HepG2 (cell line): ENCODE results near the gene PBX2. TPM values are rescaled to one million over a fixed set of nuclear protein-coding genes. Genes with fewer than 3 reads are reported as not detected.

Experiments used
- HCFC1 ChIP-seq: fragments of 150-350 bp; IDR thresholded peaks from 2 replicates; pipeline ENCODE4 v1.6.1; 2014; ENCODE audit warnings: low read depth, low read length
- HES4 ChIP-seq: sonication (generic); formaldehyde crosslinking; IDR thresholded peaks from 2 replicates; pipeline ENCODE4 v1.9.0; 2021; ENCODE audit warnings: mild to moderate bottlenecking, missing genetic modification reagents, borderline replicate concordance
- KLF12 ChIP-seq: sonication (generic); formaldehyde crosslinking; IDR thresholded peaks from 2 replicates; pipeline ENCODE4 v1.4.0; 2020; ENCODE audit warnings: missing genetic modification reagents, borderline replicate concordance
- NFAT5 ChIP-seq: sonication (generic); formaldehyde crosslinking; IDR thresholded peaks from 2 replicates; pipeline ENCODE4 v1.4.0; 2020; ENCODE audit warnings: missing genetic modification reagents
- NONO ChIP-seq, 2 experiments: fragments of 450-650 bp in 1 of 2; sonication (generic) in 1 of 2; formaldehyde crosslinking in 1 of 2; IDR thresholded peaks in 1 of 2; conservative IDR thresholded peaks in 1 of 2; 2 replicates each; pipeline versions ENCODE4 v1.6.1 to v1.8.0; 2017 to 2022; ENCODE audit warnings: mild to moderate bottlenecking in 1 of 2, missing genetic modification reagents in 1 of 2, moderate library complexity in 1 of 2
- NR2F1 ChIP-seq, 2 experiments: fragments of 450-650 bp in 1 of 2; formaldehyde crosslinking in 1 of 2; IDR thresholded peaks; 2 replicates each; pipeline versions ENCODE4 v1.5.0 to v1.6.1; 2016 to 2020; ENCODE audit warnings: mild to moderate bottlenecking in 1 of 2, missing compliant biosample characterization in 1 of 2, missing genetic modification reagents in 1 of 2, moderate library complexity in 1 of 2
- PHF8 ChIP-seq: sonication (generic); formaldehyde crosslinking; IDR thresholded peaks from 2 replicates; pipeline ENCODE4 v1.5.0; 2020; ENCODE audit warnings: missing genetic modification reagents
- ZBTB25 ChIP-seq: IDR thresholded peaks from 2 replicates; pipeline ENCODE4 v1.6.1; 2018; ENCODE audit warnings: missing genetic modification reagents
- ZFP82 ChIP-seq: sonication (generic); formaldehyde crosslinking; IDR thresholded peaks from 2 replicates; pipeline ENCODE4 v1.5.1; 2020; ENCODE audit warnings: mild to moderate bottlenecking, missing genetic modification reagents, borderline replicate concordance
- ZKSCAN1 ChIP-seq: fragments of 150-350 bp; IDR thresholded peaks from 2 replicates; pipeline ENCODE4 v1.6.1; 2014; ENCODE audit warnings: low read length
- ZNF20 ChIP-seq: sonication (generic); formaldehyde crosslinking; IDR thresholded peaks from 2 replicates; pipeline ENCODE4 v1.4.0; 2020; ENCODE audit warnings: mild to moderate bottlenecking, moderate library complexity, missing genetic modification reagents
- ZNF770 ChIP-seq: sonication (generic); formaldehyde crosslinking; IDR thresholded peaks from 2 replicates; pipeline ENCODE4 v1.5.0; 2020; ENCODE audit warnings: mild to moderate bottlenecking, missing genetic modification reagents
- ZNF776 ChIP-seq: sonication (generic); formaldehyde crosslinking; IDR thresholded peaks from 2 replicates; pipeline ENCODE4 v1.4.0; 2020; ENCODE audit warnings: mild to moderate bottlenecking, missing genetic modification reagents
- ZNF891 ChIP-seq: sonication (generic); formaldehyde crosslinking; IDR thresholded peaks from 2 replicates; pipeline ENCODE4 v1.5.0; 2020; ENCODE audit warnings: mild to moderate bottlenecking, missing genetic modification reagents
- ZUFSP ChIP-seq: sonication (generic); formaldehyde crosslinking; IDR thresholded peaks from 2 replicates; pipeline ENCODE4 v1.9.0; 2021; ENCODE audit warnings: missing genetic modification reagents, mild to moderate bottlenecking, borderline replicate concordance
- polyA plus RNA-seq, 8 experiments: library from polyadenylated mRNA; depleted of rRNA in 3 of 8; stranded (reverse) in 7 of 8; unstranded in 1 of 8; fragments of >200 nt; fragmentation: Illumina TruSeq in 4 of 8; extraction: Trizol in 4 of 8; gene quantifications; 2 replicates each; pipeline versions ENCODE4 v1.2.1 to v1.2.3, GENCODE V29; 2011 to 2016; ENCODE audit warnings: low read depth in 4 of 8, missing spikeins in 1 of 8, mixed read lengths in 1 of 8; ENCODE audit not compliant: insufficient read depth in 1 of 8
- total RNA-seq, 5 experiments: library from RNA; depleted of rRNA; stranded (reverse); fragments of >200 nt; fragmentation: Illumina TruSeq; extraction: Trizol; gene quantifications; 2 replicates each; pipeline ENCODE4 v1.2.3, GENCODE V29; 2016; ENCODE audit warnings: low read depth in 1 of 5
- TF ChIP-seq, protein P1 (sequence below): IDR thresholded peaks from 2 replicates; pipeline ENCODE4 v1.6.1; 2016; ENCODE audit warnings: missing biosample characterization, missing genetic modification reagents, low read depth

The PBX2 gene
- total and polyA plus RNA-seq, 2 of the 13 experiments (the other 11 are each of a cell fraction or from before 2014, with no cell fraction given) = 42.3 to 77.8 TPM

- TF ChIP-seq NFAT5 (no peak), HCFC1 (peak; percentile 31; the same call in 1 of the 2 replicates), ZNF776 (CRISPR knock-in tag) (no peak), ZNF20 (CRISPR knock-in tag) (no peak), ZUFSP (CRISPR knock-in tag) (no peak), ZBTB25 (CRISPR knock-in tag) (peak; percentile 3; the same call in 1 of the 2 replicates), HES4 (CRISPR knock-in tag) (no peak), KLF12 (CRISPR knock-in tag) (peak; percentile 83), ZKSCAN1 (no peak), ZFP82 (0 out of 2 replicates have a peak, but pooled peaks have one; percentile 60), ZNF891 (CRISPR knock-in tag) (peak; percentile 87), NONO (IDR thresholded peaks at IDR 0.05) (no peak), NONO (CRISPR knock-in tag; conservative IDR thresholded peaks at IDR 0.05) (0 out of 2 replicates have a peak, but pooled peaks have one; percentile 40), PHF8 (CRISPR knock-in tag) (peak; percentile 70), ZNF770 (CRISPR knock-in tag) (no peak), NR2F1 (CRISPR knock-in tag; IDR thresholded peaks at IDR 0.05) (no peak)
- TF ChIP-seq, protein P1, sequence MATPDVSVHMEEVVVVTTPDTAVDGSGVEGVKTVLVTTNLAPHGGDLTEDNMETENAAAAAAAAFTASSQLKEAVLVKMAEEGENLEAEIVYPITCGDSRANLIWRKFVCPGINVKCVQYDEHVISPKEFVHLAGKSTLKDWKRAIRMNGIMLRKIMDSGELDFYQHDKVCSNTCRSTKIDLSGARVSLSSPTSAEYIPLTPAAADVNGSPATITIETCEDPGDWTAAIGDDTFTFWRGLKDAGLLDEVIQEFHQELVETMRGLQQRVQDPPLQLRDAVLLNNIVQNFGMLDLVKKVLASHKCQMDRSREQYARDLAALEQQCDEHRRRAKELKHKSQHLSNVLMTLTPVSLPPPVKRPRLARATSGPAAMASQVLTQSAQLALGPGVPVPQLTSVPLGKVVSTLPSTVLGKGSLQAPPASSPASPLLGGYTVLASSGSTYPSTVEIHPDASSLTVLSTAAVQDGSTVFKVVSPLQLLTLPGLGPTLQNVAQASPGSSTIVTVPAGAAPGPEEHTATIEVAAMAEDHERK (CRISPR knock-in tag) = no peak
Measured at GRCh38 chr6:32175711-32176475, 14.1 kb downstream of the PBX2 start, which contains the start of gene AGPAT1 (continued).
